SU-DHL-6 (cell line): ENCODE data around the gene PREX1.
"Not testable (repeated sequence)": the region's sequence is repeated elsewhere in the genome, so short reads cannot be mapped to it uniquely, and the experiment has no call there.

Experiments
- H2AFZ ChIP-seq: fragments of 200-600 bp; sonication (generic); 2 replicates; pipeline ENCODE4 v1.6.1; 2014; ENCODE audit warnings: low read depth, mild to moderate bottlenecking, moderate library complexity, mixed read lengths, antibody characterized with exemption, low read length; ENCODE audit not compliant: severe bottlenecking
- H3F3A ChIP-seq: fragments of 200-600 bp; shearing (Covaris generic); 2 replicates; pipeline ENCODE4 v1.6.0; 2016; ENCODE audit warnings: antibody characterized with exemption, mild to moderate bottlenecking; ENCODE audit not compliant: insufficient read depth
- H3K27ac ChIP-seq: fragments of 200-600 bp; sonication (generic); 2 replicates; pipeline ENCODE4 v1.5.1; 2016; ENCODE audit warnings: low read depth, mild to moderate bottlenecking, low read length, moderate library complexity, mixed read lengths
- H3K27me3 ChIP-seq: fragments of 200-600 bp; sonication (generic), shearing (Covaris generic); 2 replicates; pipeline ENCODE4 v1.6.0; 2014; ENCODE audit warnings: mild to moderate bottlenecking, low read length
- H3K36me3 ChIP-seq: fragments of 200-600 bp; sonication (generic); 2 replicates; pipeline ENCODE4 v1.6.1; 2014; ENCODE audit warnings: mild to moderate bottlenecking, low read length, mixed read lengths
- H3K4me2 ChIP-seq: fragments of 300-600, 200-600 bp; shearing (Covaris generic), sonication (generic); 2 replicates; pipeline ENCODE4 v1.6.0; 2014; ENCODE audit warnings: low read length, low read depth, mild to moderate bottlenecking; ENCODE audit not compliant: poor library complexity, severe bottlenecking
- H3K4me3 ChIP-seq: fragments of 200-600 bp; sonication (generic); 2 replicates; pipeline ENCODE4 v1.5.1; 2014; ENCODE audit warnings: antibody characterized with exemption, low read length, mild to moderate bottlenecking, mixed read lengths; ENCODE audit not compliant: insufficient read depth, poor library complexity, severe bottlenecking
- H3K79me2 ChIP-seq: fragments of 200-600 bp; sonication (generic); 2 replicates; pipeline ENCODE4 v1.6.1; 2014; ENCODE audit warnings: mild to moderate bottlenecking, low read length, moderate library complexity; ENCODE audit not compliant: insufficient read depth
- H3K9ac ChIP-seq: fragments of 200-600 bp; sonication (generic); 2 replicates; pipeline ENCODE4 v1.7.0; 2014; ENCODE audit warnings: mild to moderate bottlenecking, low read length
- H3K9me2 ChIP-seq: fragments of 200-600 bp; sonication (generic); replicated peaks from 2 replicates; pipeline ENCODE4 v1.6.1; 2014; ENCODE audit warnings: low read length; ENCODE audit not compliant: insufficient read depth
- H3K9me3 ChIP-seq: fragments of 200-600 bp; sonication (generic); 2 replicates; pipeline ENCODE4 v1.6.1; 2014; ENCODE audit warnings: low read length, mixed read lengths; ENCODE audit not compliant: insufficient read depth
- H4K20me1 ChIP-seq: fragments of 200-600 bp; sonication (generic); 2 replicates; pipeline ENCODE4 v1.6.1; 2014; ENCODE audit warnings: low read depth, mild to moderate bottlenecking, antibody characterized with exemption, low read length, moderate library complexity, mixed read lengths
- CTCF ChIP-seq: fragments of 200-600 bp; sonication (generic); IDR thresholded peaks from one replicate; pipeline ENCODE4 v1.5.1; 2017; ENCODE audit warnings: antibody characterized with exemption, mild to moderate bottlenecking, low read length, moderate library complexity; ENCODE audit not compliant: insufficient read depth, poor library complexity, severe bottlenecking
- EZH2phosphoT487 ChIP-seq: fragments of 200-600 bp; sonication (generic), shearing (Covaris generic); conservative IDR thresholded peaks from 2 replicates; pipeline ENCODE4 v1.6.1; 2018; ENCODE audit warnings: mild to moderate bottlenecking, antibody characterized with exemption, low read length, moderate library complexity, mixed read lengths

The PREX1 gene

GRCh38 chr20:48844996-48845395 is 17.2 kb upstream of the PREX1 start:
- TF ChIP-seq CTCF (no peak), EZH2phosphoT487 (no peak)

GRCh38 chr20:48843896-48844295 is 16.1 kb upstream of the PREX1 start:
- H3K27ac ChIP-seq, H3K79me2 ChIP-seq, H3K9ac ChIP-seq, H3K36me3 ChIP-seq, H4K20me1 ChIP-seq, H3F3A ChIP-seq, H3K4me2 ChIP-seq, H3K9me2 ChIP-seq, H2AFZ ChIP-seq, H3K27me3 ChIP-seq, H3K9me3 ChIP-seq, H3K4me3 ChIP-seq: not testable (repeated sequence)

More at GRCh38 chr20:48844996-48845395, 17.2 kb upstream of the PREX1 start:
- Histone ChIP-seq H3K4me2 (no peak overlapping the region), H4K20me1 (no peaks in the 10 kb centered on the region), H2AFZ (no peak overlapping the region), H3F3A (no peaks in the 10 kb centered on the region), H3K27ac (no peak overlapping the region), H3K9me2 (no peaks in the 10 kb centered on the region), H3K9me3 (no peaks in the 10 kb centered on the region), H3K27me3 (no peaks in the 10 kb centered on the region), H3K9ac (no peak overlapping the region), H3K36me3 (no peaks in the 10 kb centered on the region), H3K79me2 (no peaks in the 10 kb centered on the region), H3K4me3 (no peak overlapping the region)

- H3K9me3 ChIP-seq = no peaks in the 10 kb centered on the region
- H3K9me2 ChIP-seq = no peaks in the 10 kb centered on the region
- no peaks in the 10 kb centered on the region for H3K27me3 ChIP-seq
- no peaks in the 10 kb centered on the region for H3K79me2 ChIP-seq
- no peak overlapping the region for H3K4me3 ChIP-seq
- no peaks in the 10 kb centered on the region for H4K20me1 ChIP-seq
- no peaks in the 10 kb centered on the region for H3K36me3 ChIP-seq
- no peak overlapping the region for H3K27ac ChIP-seq
- no peak overlapping the region for H2AFZ ChIP-seq
- H3K4me2 ChIP-seq = no peak overlapping the region
- H3F3A ChIP-seq = no peaks in the 10 kb centered on the region
- no peak overlapping the region for H3K9ac ChIP-seq
- TF ChIP-seq CTCF = no peak
- TF ChIP-seq EZH2phosphoT487 = no peak
Observed at GRCh38 chr20:48843057-48843806, 15.4 kb upstream of the PREX1 start.

- Histone ChIP-seq H3K27ac (no peak overlapping the region), H3K4me2 (no peak overlapping the region)
Observed at GRCh38 chr20:48841875-48842529, 14.2 kb upstream of the PREX1 start.

More at GRCh38 chr20:48841875-48842529, 14.2 kb upstream of the PREX1 start:
- Histone ChIP-seq H3K36me3 (no peaks in the 10 kb centered on the region), H2AFZ (no peak overlapping the region), H3F3A (no peaks in the 10 kb centered on the region), H3K79me2 (no peaks in the 10 kb centered on the region), H3K9me2 (no peaks in the 10 kb centered on the region), H3K4me3 (no peak overlapping the region), H4K20me1 (no peaks in the 10 kb centered on the region), H3K9ac (no peak overlapping the region), H3K9me3 (no peaks in the 10 kb centered on the region), H3K27me3 (no peaks in the 10 kb centered on the region)
- TF ChIP-seq CTCF = no peak
- no peak for TF ChIP-seq EZH2phosphoT487
